B cell (primary cell): ENCODE measurements around the gene ROBO2.

Experiments
- EZH2 ChIP-seq: IDR thresholded peaks from 2 replicates; pipeline ENCODE4 v1.6.1; 2012; ENCODE audit warnings: borderline replicate concordance, low read depth, mild to moderate bottlenecking, moderate library complexity, low read length; ENCODE audit not compliant: insufficient read depth, poor library complexity, severe bottlenecking
- TF ChIP-seq, protein P1 (sequence below): fragments of 200-600 bp; IDR thresholded peaks from one replicate; pipeline ENCODE4 v1.8.0; 2022; ENCODE audit warnings: antibody characterized with exemption, mild to moderate bottlenecking

DNA sequence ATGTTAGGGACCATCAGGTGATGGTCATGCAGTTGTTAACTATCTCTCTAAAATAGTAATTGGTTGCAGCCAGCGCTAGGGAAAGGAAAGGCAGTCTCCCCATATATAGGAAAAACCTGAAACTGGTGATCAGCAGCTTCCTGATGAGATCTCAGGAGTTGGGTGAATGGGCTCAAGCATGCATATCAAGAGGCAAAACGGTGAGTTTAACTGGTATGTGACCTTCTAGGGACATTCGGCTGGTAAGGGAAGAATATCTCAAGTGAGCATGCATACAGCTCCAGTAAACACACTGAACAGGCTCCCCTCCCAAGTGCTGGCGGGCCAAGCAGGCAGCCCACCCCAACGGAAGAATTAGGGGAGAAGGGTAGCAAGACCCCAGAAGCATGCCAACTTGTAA lies 49.3 kb upstream of the ROBO2 start:
- TF ChIP-seq, protein P1, sequence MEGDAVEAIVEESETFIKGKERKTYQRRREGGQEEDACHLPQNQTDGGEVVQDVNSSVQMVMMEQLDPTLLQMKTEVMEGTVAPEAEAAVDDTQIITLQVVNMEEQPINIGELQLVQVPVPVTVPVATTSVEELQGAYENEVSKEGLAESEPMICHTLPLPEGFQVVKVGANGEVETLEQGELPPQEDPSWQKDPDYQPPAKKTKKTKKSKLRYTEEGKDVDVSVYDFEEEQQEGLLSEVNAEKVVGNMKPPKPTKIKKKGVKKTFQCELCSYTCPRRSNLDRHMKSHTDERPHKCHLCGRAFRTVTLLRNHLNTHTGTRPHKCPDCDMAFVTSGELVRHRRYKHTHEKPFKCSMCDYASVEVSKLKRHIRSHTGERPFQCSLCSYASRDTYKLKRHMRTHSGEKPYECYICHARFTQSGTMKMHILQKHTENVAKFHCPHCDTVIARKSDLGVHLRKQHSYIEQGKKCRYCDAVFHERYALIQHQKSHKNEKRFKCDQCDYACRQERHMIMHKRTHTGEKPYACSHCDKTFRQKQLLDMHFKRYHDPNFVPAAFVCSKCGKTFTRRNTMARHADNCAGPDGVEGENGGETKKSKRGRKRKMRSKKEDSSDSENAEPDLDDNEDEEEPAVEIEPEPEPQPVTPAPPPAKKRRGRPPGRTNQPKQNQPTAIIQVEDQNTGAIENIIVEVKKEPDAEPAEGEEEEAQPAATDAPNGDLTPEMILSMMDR, result no peak
- TF ChIP-seq EZH2, result no peak
